Testis (tissue), 3 donors: ENCODE measurements around the gene PCED1A. TPM values are rescaled to one million over a fixed set of nuclear protein-coding genes. Genes with fewer than 3 reads are reported as not detected.

Source experiments
- DNase-seq: peaks from one replicate; pipeline ENCODE4 v3.0.0-alpha.2; 2019
- H3K27ac ChIP-seq, 2 donors: fragments of 200-600 bp; sonication (generic); one replicate each; pipeline ENCODE4 v1.5.1; 2019
- H3K27me3 ChIP-seq: fragments of 200-600 bp; sonication (generic); one replicate; pipeline ENCODE4 v1.5.1; 2019
- H3K36me3 ChIP-seq: fragments of 200-600 bp; sonication (generic); one replicate; pipeline ENCODE4 v1.5.1; 2017; ENCODE audit warnings: low read depth; ENCODE audit errors: missing control alignments
- H3K4me1 ChIP-seq: fragments of 200-600 bp; sonication (generic); one replicate; pipeline ENCODE4 v1.5.1; 2019
- H3K4me3 ChIP-seq, 2 donors: fragments of 200-600 bp; sonication (generic); one replicate each; pipeline ENCODE4 v1.5.1; 2017 to 2019
- H3K9me3 ChIP-seq: fragments of 200-600 bp; sonication (generic); one replicate; pipeline ENCODE4 v1.5.1; 2017
- CTCF ChIP-seq, 3 experiments: fragments of 450-650 bp in 2 of 3; fragments of 200-600 bp in 1 of 3; sonication (generic) in 1 of 3; IDR thresholded peaks; one replicate each; pipeline ENCODE4 v1.5.1; 2016 to 2019; ENCODE audit warnings: antibody characterized with exemption in 3 of 3, mild to moderate bottlenecking in 2 of 3, moderate library complexity in 1 of 3
- POLR2A ChIP-seq: fragments of 450-650 bp; IDR thresholded peaks from one replicate; pipeline ENCODE4 v1.6.1; 2017; ENCODE audit warnings: antibody characterized with exemption, mild to moderate bottlenecking, moderate library complexity
- WGBS, 2 donors: methylation state at CpG; one replicate each; pipeline ENCODE4 v1.1.5; 2018; 5-methylcytosine and 5-hydroxymethylcytosine counted together
- intact Hi-C: fragments of 100-400 bp; cut with DNase I; formaldehyde crosslinking; loops from one replicate; pipeline ENCODE4 v1.15.1; 2023; ENCODE audit warnings: low total_unique reads
- polyA plus RNA-seq: library from polyadenylated mRNA; stranded (reverse); fragments of 350-450 nt; fragmentation: Illumina TruSeq; extraction: RNeasy Lipid Tissue Mini Kit (QIAGEN cat#74804); gene quantifications from one replicate; pipeline ENCODE4 v1.2.3, GENCODE V29; 2014; ENCODE audit warnings: low read depth, low replicate concordance; ENCODE audit not compliant: insufficient read depth
- total RNA-seq, 2 donors: library from RNA; depleted of rRNA; stranded (reverse); fragments of >200 nt; gene quantifications; one replicate each; pipeline ENCODE4 v1.2.3, GENCODE V29; 2016

PCED1A gene
- total and polyA plus RNA-seq, 3 donors from 2014 or later, result 20.8 to 51.1 (median 46.0) TPM

DNA sequence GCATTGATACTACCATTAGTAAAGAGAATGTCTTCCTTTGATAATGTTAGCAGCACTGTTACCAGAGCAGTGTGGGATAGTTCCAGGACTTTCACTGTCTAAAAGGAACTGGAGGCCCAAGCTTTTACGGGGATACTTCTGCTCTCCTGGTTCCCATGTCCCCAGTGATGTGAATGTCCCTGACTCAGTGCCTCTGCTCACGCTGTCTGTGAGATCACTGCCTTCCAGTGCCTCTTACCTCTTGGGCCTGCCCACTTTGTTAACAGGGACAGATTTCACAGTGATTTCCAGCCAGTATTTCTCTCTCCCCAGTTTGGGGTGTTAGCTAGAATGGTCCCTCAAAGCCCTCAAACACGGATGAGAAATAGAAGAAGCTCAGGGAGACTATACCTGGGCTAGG lies 47.3 kb upstream of the PCED1A start:
- H3K27me3 ChIP-seq, result no peaks in the 10 kb centered on the region
- intact Hi-C loops, result no loop called here
- TF ChIP-seq CTCF (IDR thresholded peaks at IDR 0.05) (no peak), POLR2A (no peak)
- no peaks in the 10 kb centered on the region for H3K4me1 ChIP-seq
- WGBS, 2 donors, result 90 to 91% methylated on average over 3 of the region's 3 CpGs
- H3K27ac ChIP-seq, result no peak overlapping the region
- H3K36me3 ChIP-seq, result no peaks in the 10 kb centered on the region
- H3K4me3 ChIP-seq, result no peak overlapping the region
- no peaks in the 10 kb centered on the region for H3K9me3 ChIP-seq
- no peak for DNase-seq

DNA sequence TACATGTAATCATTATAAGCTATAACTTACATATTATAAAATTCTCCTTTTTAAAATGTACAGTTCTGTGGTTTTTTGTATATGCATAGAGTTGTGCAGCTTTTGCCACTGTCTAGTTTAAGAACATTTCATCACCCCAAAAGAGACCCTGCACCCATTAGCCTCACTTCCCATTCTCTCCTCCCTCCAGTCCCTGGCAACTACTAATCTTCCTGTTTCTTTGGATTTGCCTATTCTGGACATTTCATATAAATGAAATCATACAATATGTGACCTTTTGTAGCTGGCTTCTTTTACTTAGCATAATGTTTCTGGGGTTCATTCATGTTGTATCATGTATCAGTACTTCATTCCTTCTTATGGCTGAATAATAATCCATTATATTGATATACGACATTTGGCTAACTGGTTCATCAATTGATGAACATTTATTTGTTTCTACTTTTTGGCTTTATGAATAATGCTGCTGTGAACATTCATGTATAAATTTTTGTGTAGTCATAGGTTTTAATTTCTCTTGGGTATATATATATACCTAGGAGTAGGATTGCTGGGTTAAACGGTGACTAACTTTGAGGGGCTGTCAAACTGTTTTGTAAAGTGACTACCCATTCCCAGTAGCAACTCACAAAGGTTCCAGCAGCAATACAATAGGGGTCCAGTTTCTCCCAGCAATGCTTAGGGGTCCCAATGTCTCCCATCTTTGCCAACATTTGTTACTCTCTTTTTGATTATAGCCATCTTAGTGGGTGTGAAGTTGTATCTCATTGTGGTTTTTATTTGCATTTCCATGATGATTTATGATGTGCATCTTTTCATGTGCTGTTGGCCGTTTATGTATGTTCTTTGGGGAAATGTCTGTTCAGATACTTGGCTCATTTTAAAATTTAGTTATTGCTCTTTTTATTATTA lies 43.5 kb upstream of the PCED1A start:
- intact Hi-C loops, result no loop called here
- no peak for DNase-seq
- TF ChIP-seq POLR2A (no peak), CTCF (IDR thresholded peaks at IDR 0.05) (no peak)
- Histone ChIP-seq H3K9me3 (no peaks in the 10 kb centered on the region), H3K36me3 (no peaks in the 10 kb centered on the region), H3K27me3 (no peaks in the 10 kb centered on the region), H3K4me3 (no peak overlapping the region), H3K4me1 (no peaks in the 10 kb centered on the region), H3K27ac (no peak overlapping the region)
- 81 to 90% methylated on average over 3 of the region's 3 CpGs for WGBS, 2 donors

DNA sequence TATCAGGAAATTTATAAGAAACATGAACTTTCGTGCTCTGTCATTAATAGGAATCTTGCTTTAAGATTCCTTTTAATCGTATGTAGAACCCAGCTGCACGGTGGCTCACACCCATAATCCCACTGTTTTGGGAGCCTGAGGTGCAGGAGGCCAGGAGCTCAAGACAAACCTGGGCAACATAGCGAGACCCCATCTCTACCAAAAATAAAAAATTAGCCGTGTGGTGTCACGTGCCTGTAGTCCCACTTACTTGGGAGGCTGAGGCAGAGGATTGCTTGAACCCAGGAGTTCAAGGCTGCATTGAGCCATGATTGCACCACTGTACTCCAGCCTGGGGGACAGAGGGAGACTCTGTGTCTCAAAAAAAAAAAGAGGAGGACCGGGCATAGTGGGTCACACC lies 40.2 kb upstream of the PCED1A start:
- WGBS, 2 donors, result 84 to 86% methylated on average over 7 of the region's 7 CpGs
- TF ChIP-seq CTCF (IDR thresholded peaks at IDR 0.05) (no peak), POLR2A (no peak)

DNA sequence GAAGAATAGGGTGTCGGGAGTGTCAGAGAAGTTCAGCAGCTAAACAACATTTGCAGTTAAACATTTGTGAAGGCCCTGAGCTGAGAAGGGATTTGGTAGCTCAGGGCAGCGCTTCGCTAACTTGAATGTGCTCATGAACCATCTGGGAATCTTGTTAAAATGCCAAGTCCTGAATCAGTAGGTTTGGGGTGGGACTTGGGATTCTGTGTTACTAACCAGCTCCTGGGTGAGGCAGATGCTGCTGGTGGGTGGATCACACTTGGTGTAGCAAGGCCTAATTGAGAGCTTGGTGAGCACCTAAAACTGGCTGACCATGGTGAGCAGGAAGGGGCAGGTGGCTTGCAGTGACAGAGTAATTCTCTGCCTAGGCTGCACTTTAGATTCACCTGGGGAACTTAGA lies 38.7 kb upstream of the PCED1A start:
- DNase-seq, result no peak
- no peaks in the 10 kb centered on the region for H3K36me3 ChIP-seq
- no peaks in the 10 kb centered on the region for H3K27me3 ChIP-seq
- intact Hi-C loops, result no loop called here
- TF ChIP-seq POLR2A (no peak), CTCF (IDR thresholded peaks at IDR 0.05) (no peak)
- H3K4me1 ChIP-seq, result peaks cover 10% of the 10 kb centered on the region
- H3K9me3 ChIP-seq, result no peaks in the 10 kb centered on the region
- H3K4me3 ChIP-seq, result no peak overlapping the region
- 59 to 68% methylated on average over 3 of the region's 3 CpGs for WGBS, 2 donors
- no peak overlapping the region for H3K27ac ChIP-seq

More for the DNA sequence above, 40.2 kb upstream of the PCED1A start:
- Histone ChIP-seq H3K4me1 (no peaks in the 10 kb centered on the region), H3K36me3 (no peaks in the 10 kb centered on the region), H3K27ac (no peak overlapping the region), H3K4me3 (no peak overlapping the region), H3K27me3 (no peaks in the 10 kb centered on the region), H3K9me3 (no peaks in the 10 kb centered on the region)
- intact Hi-C loops, result no loop called here
- DNase-seq, result no peak

GRCh38 chr20:2878515-2878914 lies 38.1 kb upstream of the PCED1A start:
- 97 to 100% methylated on average over 1 of the region's 1 CpG for WGBS, 2 donors

More at GRCh38 chr20:2878515-2878914, 38.1 kb upstream of the PCED1A start:
- H3K4me1 ChIP-seq, result peaks cover 10% of the 10 kb centered on the region
- no peaks in the 10 kb centered on the region for H3K36me3 ChIP-seq
- no peaks in the 10 kb centered on the region for H3K9me3 ChIP-seq
- TF ChIP-seq POLR2A, result no peak
- TF ChIP-seq CTCF (IDR thresholded peaks at IDR 0.05), result no peak
- H3K27ac ChIP-seq, result no peak overlapping the region
- intact Hi-C loops, result no loop called here
- no peaks in the 10 kb centered on the region for H3K27me3 ChIP-seq
- no peak overlapping the region for H3K4me3 ChIP-seq
- no peak for DNase-seq
